GM19238 (cell line): ENCODE measurements around the gene ZFYVE21.

Source experiments
- DNase-seq: peaks from one replicate; pipeline ENCODE4 v3.0.0; 2011; ENCODE audit warnings: low spot score; ENCODE audit not compliant: insufficient read length

The ZFYVE21 gene

DNA sequence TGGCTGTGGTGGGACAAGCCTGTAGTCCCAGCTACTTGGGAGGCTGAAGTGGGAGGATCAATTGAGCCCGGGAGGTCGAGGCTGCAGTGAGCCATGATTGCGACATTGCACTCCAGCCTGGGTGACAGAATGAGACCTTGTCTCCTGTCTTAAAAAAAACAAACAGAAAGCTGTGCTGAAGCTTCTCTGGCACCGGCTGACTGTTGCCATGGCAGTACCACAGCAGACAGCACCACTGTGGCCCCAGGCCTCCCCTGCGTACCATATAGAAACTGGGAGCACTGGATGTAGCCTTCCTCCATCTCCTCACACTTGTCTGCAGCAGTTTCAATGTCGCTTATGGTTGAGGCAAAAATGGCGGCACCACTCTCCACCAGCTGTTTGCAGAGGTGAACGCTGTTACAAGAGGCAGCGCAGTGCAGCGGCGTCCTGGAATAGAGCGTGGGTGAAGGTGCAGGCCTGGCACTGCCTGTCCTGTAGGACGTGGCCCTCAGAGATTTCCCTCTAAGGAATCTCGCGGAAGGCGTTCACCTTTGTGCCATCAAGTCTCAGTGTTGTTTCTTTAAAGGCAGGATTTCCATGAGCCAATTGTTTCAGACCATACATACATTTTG is 21.9 kb downstream of the ZFYVE21 start:
- no peak for DNase-seq

DNA sequence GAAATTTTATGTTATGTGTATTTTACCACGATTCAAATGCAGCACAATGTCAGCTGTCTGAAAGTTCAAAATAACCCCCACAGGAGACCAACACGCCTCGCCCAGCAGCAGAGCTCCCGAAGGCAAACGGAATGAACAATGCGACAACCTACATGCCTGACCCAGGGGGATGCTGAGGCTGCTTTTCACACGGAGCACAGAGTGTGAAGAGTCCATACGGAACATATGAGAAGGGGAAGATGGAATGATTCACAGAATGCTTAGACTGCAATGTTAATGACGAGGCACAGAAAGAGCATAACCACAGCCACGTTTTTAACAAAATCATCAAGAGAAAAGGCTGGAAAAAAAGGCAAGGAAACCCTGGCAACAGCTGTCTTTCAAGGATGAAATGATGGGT is 22.6 kb downstream of the ZFYVE21 start:
- no peak for DNase-seq

GRCh38 chr14:103738701-103739451 is 23.3 kb downstream of the ZFYVE21 start:
- DNase-seq: no peak

DNA sequence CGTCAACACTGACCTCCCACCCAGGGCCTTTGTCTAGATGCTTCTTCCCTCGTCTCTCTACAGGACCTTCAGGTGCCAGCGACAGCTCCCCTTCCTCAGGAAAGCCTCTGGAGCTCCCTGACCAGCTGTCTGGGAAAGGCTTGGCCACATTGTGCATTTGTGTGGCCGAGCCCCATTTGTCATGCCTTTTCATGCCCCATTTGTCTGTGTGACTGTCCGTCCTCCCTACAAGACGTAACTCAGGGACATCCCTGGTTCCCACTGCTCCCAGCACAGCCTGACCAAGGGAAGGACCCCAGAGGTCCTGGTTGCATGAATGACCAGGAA is 23.8 kb downstream of the ZFYVE21 start:
- DNase-seq: no peak

- DNase-seq: no peak
These were observed 24.3 kb downstream of the ZFYVE21 start for GRCh38 chr14:103739793-103740501.

- DNase-seq: no peak
These were observed 25.5 kb downstream of the ZFYVE21 start for GRCh38 chr14:103740991-103741689.

DNA sequence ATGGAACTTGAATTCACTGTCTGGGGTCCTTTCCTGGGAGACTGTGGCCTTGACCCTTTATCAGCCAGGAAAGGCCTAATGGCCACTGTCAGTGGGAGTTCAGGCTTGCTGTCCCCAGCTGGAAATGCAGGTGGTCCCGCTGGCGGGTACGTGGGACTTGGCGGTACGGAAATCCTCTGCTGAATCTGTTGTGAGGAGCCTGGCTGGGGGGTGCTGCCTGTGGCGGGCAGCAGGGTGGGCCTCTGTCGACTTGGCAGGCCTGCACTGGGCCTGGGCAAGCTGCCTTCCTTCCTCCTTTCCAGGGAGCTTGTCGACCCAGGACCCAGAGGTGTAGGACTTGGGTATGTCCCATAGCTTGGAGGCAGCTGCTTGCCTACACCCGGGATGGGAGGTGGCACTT is 26.3 kb downstream of the ZFYVE21 start:
- no peak for DNase-seq

- DNase-seq: no peak
These were observed 27.1 kb downstream of the ZFYVE21 start for GRCh38 chr14:103742499-103743255.

- no peak for DNase-seq
These were observed 28.1 kb downstream of the ZFYVE21 start for GRCh38 chr14:103743691-103744090.

- no peak for DNase-seq
These were observed 29.2 kb downstream of the ZFYVE21 start for GRCh38 chr14:103744621-103745395.

- DNase-seq: no peak
These were observed 29.8 kb downstream of the ZFYVE21 start for GRCh38 chr14:103745424-103745823.

- no peak for DNase-seq
These were observed 31.1 kb downstream of the ZFYVE21 start for GRCh38 chr14:103746701-103747100.

GRCh38 chr14:103748534-103748857 is 32.9 kb downstream of the ZFYVE21 start:
- DNase-seq: no peak

DNA sequence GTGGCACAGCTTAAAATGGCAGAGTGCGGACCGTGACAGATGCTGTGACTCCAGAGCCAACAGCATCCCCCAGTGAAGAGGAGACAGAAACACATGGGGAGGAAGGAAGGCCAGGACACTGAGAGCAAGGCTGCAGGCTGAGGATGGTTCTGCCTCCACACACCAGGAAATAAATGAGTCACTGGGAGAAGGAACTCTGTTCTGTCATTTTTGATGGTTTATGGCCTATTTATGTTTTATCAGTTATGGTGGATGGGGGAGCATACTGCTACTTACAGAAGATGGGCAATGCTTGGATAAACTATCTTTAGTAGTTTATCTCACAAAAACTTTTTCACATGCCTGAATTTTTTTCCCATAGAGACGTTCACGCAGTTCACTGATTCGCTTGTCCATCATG is 33.8 kb downstream of the ZFYVE21 start:
- DNase-seq: no peak

- DNase-seq: no peak
These were observed 34.2 kb downstream of the ZFYVE21 start for GRCh38 chr14:103749860-103750259.

DNA sequence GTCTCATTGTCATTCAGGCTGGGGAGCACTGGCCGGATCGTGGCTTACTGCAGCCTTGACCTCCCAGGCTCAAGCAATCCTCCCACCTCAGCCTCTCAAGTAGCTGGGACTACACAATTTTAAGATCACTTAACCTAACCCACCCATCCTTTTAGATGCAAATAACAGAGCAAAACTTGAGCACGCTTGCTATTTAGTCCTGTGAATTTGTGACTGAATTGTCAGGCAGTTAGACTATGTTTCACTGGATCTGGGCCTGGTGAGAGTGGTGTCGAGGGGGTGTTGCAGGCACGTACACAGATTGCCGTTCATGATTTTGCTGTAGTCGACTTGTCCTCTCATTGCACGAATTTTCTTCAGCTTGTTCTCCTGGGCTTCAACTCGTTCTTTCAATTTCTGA is 38.2 kb downstream of the ZFYVE21 start:
- DNase-seq: no peak

DNA sequence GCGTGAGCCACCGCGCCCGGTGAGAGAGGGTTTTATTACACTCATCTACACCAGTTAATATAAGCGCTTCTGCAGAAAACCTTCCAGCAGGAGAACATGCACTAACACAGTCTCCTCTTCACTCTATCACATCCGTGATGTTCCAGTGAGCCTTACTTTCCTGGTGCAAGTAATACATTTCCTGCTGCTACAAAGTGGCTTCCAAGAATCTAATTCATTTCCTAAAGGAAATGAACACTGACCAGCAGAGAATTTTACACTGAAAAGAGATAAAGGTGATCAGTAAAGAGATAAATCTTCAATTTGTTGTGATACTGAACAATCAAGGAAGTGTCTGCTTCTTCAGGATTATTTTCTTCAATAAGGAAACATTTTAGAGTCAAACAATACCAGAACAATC is 39.5 kb downstream of the ZFYVE21 start:
- no peak for DNase-seq

DNA sequence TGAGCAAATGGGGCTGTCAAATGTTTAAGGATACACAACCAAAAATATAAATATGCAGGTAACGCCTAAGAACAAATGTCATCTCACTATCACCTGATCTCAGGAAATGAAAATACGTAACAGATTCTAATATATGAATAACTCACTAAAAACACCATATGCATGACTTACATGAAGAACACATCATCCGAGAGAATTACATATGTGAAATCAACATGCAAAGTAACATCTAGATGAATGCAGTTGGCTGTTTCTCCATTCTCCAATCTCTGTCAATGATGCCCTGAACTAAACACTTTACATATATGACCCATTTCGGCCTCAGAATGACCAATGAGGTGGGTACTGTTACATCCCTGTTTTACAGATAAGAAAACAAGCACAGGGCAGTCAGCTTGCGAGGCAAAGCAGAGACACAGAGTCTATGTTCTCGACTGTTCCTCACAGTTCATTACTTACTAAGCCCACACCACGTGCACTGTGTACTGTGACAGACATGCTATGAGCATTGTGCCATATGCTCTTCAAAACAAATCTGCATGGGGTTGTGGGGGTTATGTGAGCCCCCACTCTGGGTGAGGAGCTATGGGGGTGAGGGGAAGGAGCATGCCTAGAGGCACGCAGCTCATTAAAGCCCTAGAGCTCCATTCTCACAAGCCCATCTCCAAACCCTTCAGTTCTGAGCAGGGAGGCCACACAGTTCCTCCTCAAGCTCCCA is 42.6 kb downstream of the ZFYVE21 start:
- DNase-seq: no peak

- DNase-seq: no peak
These were observed 46.4 kb downstream of the ZFYVE21 start for GRCh38 chr14:103762036-103762435.

- no peak for DNase-seq
These were observed 46.9 kb downstream of the ZFYVE21 start for GRCh38 chr14:103762541-103762940.
